CD4-positive, alpha-beta T cell treated with Interleukin-6 at 100 ng/mL for 8 hours (primary cell): ENCODE data around the gene CBFA2T2.
"Not testable (repeated sequence)": the region's sequence is repeated elsewhere in the genome, so short reads cannot be mapped to it uniquely, and the experiment has no call there.

Experiments used
- DNase-seq: peaks from one replicate; pipeline ENCODE4 v3.0.0-alpha.2; 2020; ENCODE audit warnings: mixed read lengths, low spot score

CBFA2T2 gene

GRCh38 chr20:33551778-33552177 lies 61.9 kb downstream of the CBFA2T2 start:
- DNase-seq: no peak

GRCh38 chr20:33552519-33552918 lies 62.6 kb downstream of the CBFA2T2 start:
- DNase-seq: no peak

GRCh38 chr20:33553516-33553915 lies 63.6 kb downstream of the CBFA2T2 start:
- DNase-seq: no peak

GRCh38 chr20:33554914-33555420 lies 65.1 kb downstream of the CBFA2T2 start:
- peak; percentile 87 for DNase-seq

- DNase-seq: no peak
Measured at GRCh38 chr20:33555755-33556154, 65.9 kb downstream of the CBFA2T2 start.

- no peak for DNase-seq
Measured at GRCh38 chr20:33556246-33556645, 66.3 kb downstream of the CBFA2T2 start.

GRCh38 chr20:33558348-33559144 lies 68.7 kb downstream of the CBFA2T2 start:
- DNase-seq: no peak

GRCh38 chr20:33559212-33559611 lies 69.3 kb downstream of the CBFA2T2 start:
- DNase-seq: no peak

GRCh38 chr20:33560026-33560425 lies 70.1 kb downstream of the CBFA2T2 start:
- DNase-seq: no peak

GRCh38 chr20:33561053-33561452 lies 71.2 kb downstream of the CBFA2T2 start:
- DNase-seq: not testable (repeated sequence)

- DNase-seq: no peak
Measured at GRCh38 chr20:33561692-33562601, 72.1 kb downstream of the CBFA2T2 start.

GRCh38 chr20:33563788-33564187 lies 73.9 kb downstream of the CBFA2T2 start:
- no peak for DNase-seq

GRCh38 chr20:33566781-33567603 lies 77.1 kb downstream of the CBFA2T2 start:
- no peak for DNase-seq

GRCh38 chr20:33567949-33568348 lies 78.1 kb downstream of the CBFA2T2 start:
- DNase-seq: no peak

GRCh38 chr20:33568378-33568777 lies 78.5 kb downstream of the CBFA2T2 start:
- DNase-seq: no peak

- no peak for DNase-seq
Measured at GRCh38 chr20:33568868-33569801, 79.2 kb downstream of the CBFA2T2 start.

GRCh38 chr20:33569802-33570391 lies 80.0 kb downstream of the CBFA2T2 start:
- DNase-seq: no peak

- DNase-seq: no peak
Measured at GRCh38 chr20:33570743-33571142, 80.8 kb downstream of the CBFA2T2 start.

- not testable (repeated sequence) for DNase-seq
Measured at GRCh38 chr20:33573268-33573667, 83.4 kb downstream of the CBFA2T2 start.

- no peak for DNase-seq
Measured at GRCh38 chr20:33575282-33575681, 85.4 kb downstream of the CBFA2T2 start.
